Stimulated activated CD4-positive, alpha-beta T cell treated with anti-CD3 and anti-CD28 coated beads, Interleukin-4, amount 100 ng/mL, for 48 hours (primary cell): ENCODE results near the gene CGB8.
A peak's percentile ranks its signal among the peaks of the same experiment; 100 is the strongest.
"Not testable (repeated sequence)": the region's sequence is repeated elsewhere in the genome, so short reads cannot be mapped to it uniquely, and the experiment has no call there.

Experiments used
- DNase-seq, 2 donors: peaks; one replicate each; pipeline ENCODE4 v3.0.0-alpha.2; 2020; ENCODE audit warnings: low read depth in 2 of 2

CGB8 gene

DNA sequence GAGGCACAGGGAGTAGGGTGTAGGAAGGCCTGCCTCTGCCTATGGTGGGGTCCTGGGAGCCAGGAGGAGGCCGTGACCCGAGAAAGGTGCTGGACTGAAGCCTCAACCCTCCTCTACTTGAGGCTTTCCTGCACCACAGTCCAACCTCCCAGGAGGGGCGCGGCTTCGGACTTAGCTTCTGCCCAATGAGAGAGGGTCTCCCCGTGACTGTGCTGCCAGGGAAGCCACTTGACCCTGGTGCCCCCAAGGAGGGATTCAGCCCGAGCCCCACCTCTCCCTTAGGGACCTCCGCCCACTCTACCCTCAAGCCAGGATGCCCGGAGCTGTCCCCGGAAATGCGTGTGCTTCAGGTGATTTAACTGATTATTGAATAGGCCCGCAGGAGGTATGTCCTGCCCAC lies at the start of gene CGB8:
TSS of gene CGB8 (minus strand) at position 101 of the 400 bp plus-strand sequence. CDS start 372 bp downstream, outside the sequence.
- not testable (repeated sequence) for DNase-seq

DNA sequence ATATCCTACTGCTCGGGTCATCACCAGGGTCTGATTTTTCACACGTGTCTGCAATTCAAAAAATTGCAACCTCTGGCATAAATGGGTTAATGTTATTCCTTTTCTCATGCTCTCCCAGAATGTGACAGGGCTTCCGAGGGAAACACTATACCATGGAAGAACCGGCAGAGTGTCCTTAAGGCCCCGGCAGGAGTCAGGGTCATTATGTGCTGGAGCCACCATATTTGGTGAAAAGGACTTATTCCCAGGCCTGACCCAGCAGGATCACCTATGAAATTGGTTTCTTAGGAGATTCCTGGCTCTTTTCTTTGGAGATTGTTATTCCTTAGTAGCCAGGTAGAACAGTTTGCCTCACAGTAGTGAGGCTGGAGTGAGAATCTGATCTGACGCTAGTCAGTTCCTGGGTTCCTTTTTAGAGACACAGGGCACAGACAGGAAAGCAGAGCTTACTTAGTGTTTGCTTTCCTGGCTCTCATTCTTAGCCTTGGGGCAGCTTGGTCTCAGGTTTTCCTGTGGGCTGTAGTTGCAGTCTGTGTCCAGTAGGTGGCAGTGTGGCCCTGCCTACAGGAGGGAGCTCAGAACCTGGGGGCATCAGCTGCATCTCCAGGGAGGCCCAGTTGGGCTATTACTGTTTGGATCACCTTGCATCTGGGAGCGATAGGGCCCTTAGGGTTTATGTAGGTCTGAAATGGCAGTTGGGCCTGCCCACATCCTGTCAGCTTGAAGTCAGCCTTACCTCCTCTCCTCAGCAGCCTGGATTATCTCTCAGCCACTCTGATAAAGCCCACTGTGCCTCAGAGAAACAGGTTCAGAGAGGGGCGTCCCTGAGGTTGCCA lies 48.8 kb upstream of the CGB8 start:
- DNase-seq = peak; percentile 47 to 53

- no peak for DNase-seq
Measured at GRCh38 chr19:49094505-49095482, 45.9 kb upstream of the CGB8 start.

DNA sequence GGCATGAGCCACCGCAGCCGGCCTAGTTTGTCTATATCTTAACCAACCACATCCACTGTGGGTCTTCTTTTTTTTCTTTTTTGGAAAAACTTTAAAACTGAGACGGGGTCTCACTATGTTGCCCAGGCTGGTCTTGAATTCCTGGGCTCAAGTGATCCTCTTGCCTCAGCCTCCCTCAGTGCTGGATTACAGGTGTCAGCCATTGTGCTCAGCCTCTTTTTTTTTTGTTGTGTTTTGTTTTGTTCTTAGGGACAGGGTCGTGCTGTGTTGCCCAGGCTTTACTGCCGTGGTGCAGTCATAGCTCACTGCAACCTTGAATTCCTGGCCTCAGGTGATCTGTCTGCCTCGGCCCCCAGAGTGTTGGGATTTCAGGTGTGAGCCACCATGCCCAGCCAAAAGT lies 43.8 kb upstream of the CGB8 start:
- no peak for DNase-seq

GRCh38 chr19:49091391-49092038 lies 42.6 kb upstream of the CGB8 start:
- DNase-seq = no peak

DNA sequence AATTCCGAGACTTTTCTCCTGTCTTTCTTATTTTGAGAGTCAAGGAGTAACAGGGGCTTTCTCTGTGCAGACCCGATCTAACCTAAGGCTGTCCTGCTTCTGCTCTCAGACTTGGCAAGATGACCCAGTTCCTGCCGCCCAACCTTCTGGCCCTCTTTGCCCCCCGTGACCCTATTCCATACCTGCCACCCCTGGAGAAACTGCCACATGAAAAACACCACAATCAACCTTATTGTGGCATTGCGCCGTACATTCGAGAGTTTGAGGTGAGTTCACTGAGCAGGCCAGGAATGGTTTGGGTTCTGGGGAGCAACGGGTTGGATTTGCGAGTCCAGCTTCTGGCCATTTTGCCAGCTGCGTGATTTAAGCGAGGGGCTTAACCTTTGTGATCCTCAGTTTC lies 37.4 kb upstream of the CGB8 start:
- no peak for DNase-seq

DNA sequence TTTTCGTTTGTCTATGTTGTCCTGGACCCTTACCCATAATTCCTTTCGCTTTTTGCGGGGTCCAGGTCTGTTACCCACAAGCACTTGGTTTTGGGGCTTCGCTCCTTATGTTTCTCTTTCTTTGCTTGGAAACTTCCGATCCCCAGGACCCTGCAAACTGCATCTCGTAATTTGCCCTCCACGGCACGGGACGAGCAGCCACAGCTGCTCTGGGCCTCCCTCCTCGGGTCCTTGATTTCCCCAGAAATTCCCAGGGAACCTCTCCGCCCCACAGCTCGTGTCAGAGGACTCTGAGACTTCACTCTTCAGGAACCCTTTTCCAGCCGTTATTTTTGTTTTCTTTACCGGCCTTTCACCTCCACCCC lies 36.9 kb upstream of the CGB8 start:
- DNase-seq = no peak

GRCh38 chr19:49085020-49085867 lies 36.3 kb upstream of the CGB8 start, which contains the start of gene SNRNP70:
TSS of gene SNRNP70 (plus strand) at chr19:49085451. CDS start at chr19:49086415, 964 bp downstream.
- peak; percentile 98 for DNase-seq

DNA sequence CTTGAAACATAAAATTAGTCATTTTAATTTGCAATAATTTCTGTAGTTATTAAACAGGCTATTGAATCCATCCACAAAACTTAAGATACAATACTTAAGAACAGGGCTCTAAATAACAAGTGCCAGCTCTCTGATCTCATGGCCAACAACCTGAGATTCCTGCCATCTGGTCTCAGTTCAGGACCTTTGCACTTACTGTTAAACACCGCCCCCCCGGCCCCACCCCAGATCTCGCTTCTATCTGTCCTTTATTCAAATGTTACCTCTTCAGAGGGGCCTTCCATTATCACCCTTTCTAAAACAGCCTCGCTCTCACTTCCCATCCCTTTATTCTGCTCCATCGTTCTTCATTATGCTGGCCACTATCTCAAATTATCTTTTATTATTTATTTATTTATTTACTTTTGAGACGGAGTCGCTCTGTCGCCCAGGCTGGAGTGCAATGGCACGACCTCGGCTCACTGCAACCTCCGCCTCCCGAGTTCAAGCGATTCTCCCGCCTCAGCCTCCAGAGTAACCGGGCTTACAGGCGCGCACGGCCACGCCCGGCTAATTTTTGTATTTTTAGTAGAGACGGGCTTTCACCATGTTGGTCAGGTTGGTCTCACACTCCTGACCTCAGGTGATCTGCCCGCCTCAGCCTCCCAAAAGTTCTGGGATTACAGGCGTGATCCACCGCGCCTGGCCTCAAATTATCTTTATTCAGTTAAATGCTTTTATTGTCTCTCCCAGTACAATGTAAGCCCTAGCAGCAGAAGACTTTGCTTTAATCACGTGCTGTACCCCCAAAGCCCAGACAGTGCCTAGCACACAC lies 35.5 kb upstream of the CGB8 start:
- no peak for DNase-seq

GRCh38 chr19:49081273-49081672 lies 32.4 kb upstream of the CGB8 start:
- no peak for DNase-seq

- DNase-seq = no peak
Measured at GRCh38 chr19:49080392-49080791, 31.5 kb upstream of the CGB8 start.

DNA sequence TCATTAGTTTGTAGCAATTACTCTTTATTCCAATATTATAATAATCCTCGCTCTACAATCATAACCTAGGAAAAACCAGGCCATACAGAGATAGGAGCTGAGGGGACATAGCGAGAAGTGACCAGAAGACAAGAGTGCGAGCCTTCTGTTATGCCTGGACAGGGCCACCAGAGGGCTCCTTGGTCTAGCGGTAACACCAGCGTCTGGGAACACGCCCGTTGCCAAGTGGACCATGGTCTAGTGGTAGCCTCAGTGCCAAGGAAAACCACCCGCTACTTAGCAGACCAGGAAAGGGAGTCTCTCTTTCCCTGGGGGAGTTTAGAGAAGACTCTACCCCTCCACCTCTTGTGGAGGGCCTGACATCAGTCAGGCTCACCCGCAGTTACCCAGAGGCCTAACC lies 26.0 kb upstream of the CGB8 start:
- DNase-seq = not testable (repeated sequence)

DNA sequence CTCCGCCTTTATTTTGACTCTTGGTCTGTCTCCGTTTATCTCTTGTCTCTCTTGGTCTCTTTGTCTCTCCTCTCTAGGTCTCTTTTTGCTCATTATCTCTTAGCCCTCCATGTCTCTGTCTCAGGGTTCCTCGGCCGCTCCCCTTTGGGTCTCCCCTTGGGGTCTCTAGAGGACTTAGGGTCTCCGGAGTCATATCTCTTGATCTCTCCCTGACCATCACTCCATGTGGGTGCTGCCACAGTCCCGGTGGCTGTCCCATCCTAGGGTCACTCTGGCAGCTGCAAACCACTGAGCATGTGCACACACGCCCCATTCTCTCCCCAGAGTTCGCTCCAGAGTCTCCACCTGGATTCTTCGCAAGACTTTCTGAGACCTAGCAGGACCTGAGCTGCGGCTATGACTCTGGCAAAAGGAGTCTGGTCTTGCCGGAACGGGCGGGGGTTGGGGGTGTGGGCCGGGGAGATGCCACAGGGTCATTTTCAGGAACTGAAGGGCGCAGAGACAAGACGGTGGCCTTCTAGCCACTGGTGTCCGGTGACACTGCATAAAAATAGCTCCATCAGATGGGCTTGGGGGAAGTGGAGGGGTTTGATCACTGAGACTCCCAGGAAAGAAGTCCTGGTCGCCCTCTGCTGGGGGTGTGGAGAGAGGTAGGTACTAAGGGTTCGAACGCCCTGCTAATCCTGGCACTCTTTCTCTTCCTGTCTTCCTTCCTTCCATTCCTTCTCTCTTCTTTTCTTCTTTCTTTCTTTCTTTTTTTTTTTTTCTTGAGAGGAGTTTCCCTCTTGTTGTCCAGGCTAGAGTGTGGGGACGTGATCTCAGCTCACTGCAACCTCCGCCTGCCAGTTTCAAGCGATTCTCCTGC lies 24.8 kb upstream of the CGB8 start:
- no peak for DNase-seq

DNA sequence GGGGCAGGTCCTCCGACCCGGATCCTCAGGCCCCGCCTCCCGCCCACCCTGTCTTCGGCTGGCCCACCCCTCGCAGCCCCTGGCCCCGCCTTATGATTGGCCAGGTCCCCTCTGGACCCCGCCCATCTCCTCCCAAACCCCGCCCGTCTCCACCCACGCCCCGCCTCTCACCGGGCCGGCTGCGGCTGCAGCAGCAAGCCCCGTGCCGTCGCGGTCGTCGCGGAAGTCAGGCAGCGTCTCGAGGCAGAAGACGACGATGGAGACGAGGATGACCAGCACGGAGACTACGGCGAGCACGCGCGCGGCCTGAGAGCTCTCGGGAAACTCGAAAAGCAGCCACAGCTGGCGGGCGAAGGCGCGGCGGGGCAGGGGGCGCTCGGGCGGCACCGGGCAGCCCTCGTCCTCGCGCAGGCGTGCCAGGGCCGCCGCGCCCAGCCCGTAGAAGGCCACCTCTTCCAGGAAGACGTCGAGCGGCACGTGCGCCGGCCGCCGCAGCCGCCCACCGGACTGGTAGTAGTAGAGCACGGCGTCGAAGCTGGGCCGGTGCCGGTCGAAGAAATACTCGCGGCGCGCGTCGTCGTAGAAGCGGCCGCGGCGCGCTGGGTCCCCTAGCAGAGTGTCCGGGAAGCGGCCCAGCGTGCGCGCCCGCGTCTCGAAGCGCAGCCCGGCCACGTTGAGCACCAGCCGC lies 23.1 kb upstream of the CGB8 start:
- DNase-seq = no peak

GRCh38 chr19:49070416-49070815 lies 21.5 kb upstream of the CGB8 start:
- no peak for DNase-seq

- DNase-seq = no peak
Measured at GRCh38 chr19:49069026-49069425, 20.1 kb upstream of the CGB8 start.

GRCh38 chr19:49067554-49067953 lies 18.6 kb upstream of the CGB8 start:
- no peak for DNase-seq

GRCh38 chr19:49065905-49066512 lies 17.1 kb upstream of the CGB8 start:
- no peak for DNase-seq
